Measurements from ENCODE around the gene PRKCE. TPM values are rescaled to one million over a fixed set of nuclear protein-coding genes. Genes with fewer than 3 reads are reported as not detected.
A peak's percentile ranks its signal among the peaks of the same experiment; 100 is the strongest.

PRKCE gene
- total and polyA plus RNA-seq, 3 experiments from 2014 or later = 3.1 to 9.6 (median 7.9) TPM

DNA sequence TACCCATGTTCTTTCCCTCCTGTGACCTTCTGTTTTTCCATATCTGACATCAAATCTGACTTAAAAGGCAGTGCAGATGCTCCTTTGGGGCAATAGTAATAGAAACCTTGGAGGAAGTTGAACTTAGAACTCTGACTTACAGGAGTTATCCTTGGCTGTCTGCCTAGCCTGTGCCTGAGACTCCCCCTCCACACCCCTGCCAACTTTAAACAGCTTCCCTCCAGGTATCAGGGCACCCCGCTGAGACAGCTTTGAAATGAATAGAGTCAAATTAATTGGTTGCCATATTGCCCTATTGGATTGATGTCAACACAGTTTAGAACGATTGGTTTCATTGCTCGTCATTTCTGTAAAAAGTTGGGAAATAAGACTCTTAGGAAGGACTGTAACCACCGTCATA, 322.0 kb downstream of the PRKCE start:
- H3K36me3 Mint-ChIP-seq = peaks cover 0 to 1% (median 0%) of the 10 kb centered on the region in 3 donors

GRCh38 chr2:45974056-45974455, 322.6 kb downstream of the PRKCE start:
- no peaks in the 10 kb centered on the region for H3K27me3 ChIP-seq (ENCODE audit: insufficient read depth, low read length, poor library complexity, severe bottlenecking)
- no peaks in the 10 kb centered on the region for H3K4me1 ChIP-seq (ENCODE audit: insufficient read depth, low read length)
- H3K9me3 ChIP-seq (ENCODE audit: low read length) = no peaks in the 10 kb centered on the region
- Mint-ChIP-seq H3K27ac (peak overlapping the region in 1 of 8 donors; percentile 36), H3K4me3 (no peak overlapping the region), H3K9me3 (no peaks in the 10 kb centered on the region), H3K36me3 (peaks cover 0 to 5% (median under 1%) of the 10 kb centered on the region in 3 donors), H3K4me1 (no peaks in the 10 kb centered on the region), H3K27me3 (peaks cover 0 to 1% of the 10 kb centered on the region in 2 donors)
- no peak overlapping the region for H3K27ac ChIP-seq (ENCODE audit: low read depth, low read length)
- POLR2A ChIA-PET = no interaction called here
- DNase-seq = no peak
- no peaks in the 10 kb centered on the region for H3K36me3 ChIP-seq (ENCODE audit: insufficient read depth, low read length)
- H3K4me3 ChIP-seq (ENCODE audit: low read length) = no peak overlapping the region
- CTCF ChIA-PET = no interaction called here

More for the DNA sequence above, 322.0 kb downstream of the PRKCE start:
- POLR2A ChIA-PET = interaction anchor here (0.6 kb wide), 1 partner anchor 64 kb away, joined by 4 read pairs; no protein-coding TSS in a partner anchor
- H3K9me3 ChIP-seq (ENCODE audit: low read length) = no peaks in the 10 kb centered on the region
- H3K27me3 ChIP-seq (ENCODE audit: insufficient read depth, low read length, poor library complexity, severe bottlenecking) = no peaks in the 10 kb centered on the region
- no peak overlapping the region for H3K27ac ChIP-seq (ENCODE audit: low read depth, low read length)
- no peak overlapping the region for H3K27ac Mint-ChIP-seq
- no peaks in the 10 kb centered on the region for H3K4me1 Mint-ChIP-seq
- CTCF ChIA-PET = no interaction called here
- peaks cover 0 to 1% of the 10 kb centered on the region in 2 donors for H3K27me3 Mint-ChIP-seq
- no peaks in the 10 kb centered on the region for H3K4me1 ChIP-seq (ENCODE audit: insufficient read depth, low read length)
- no peak overlapping the region for H3K4me3 ChIP-seq (ENCODE audit: low read length)
- no peak for DNase-seq
- no peaks in the 10 kb centered on the region for H3K36me3 ChIP-seq (ENCODE audit: insufficient read depth, low read length)
- H3K4me3 Mint-ChIP-seq = no peak overlapping the region
- no peaks in the 10 kb centered on the region for H3K9me3 Mint-ChIP-seq

- Mint-ChIP-seq H3K27me3 (no peaks in the 10 kb centered on the region), H3K4me1 (no peaks in the 10 kb centered on the region), H3K36me3 (peaks cover 0 to 12% (median 5%) of the 10 kb centered on the region in 3 donors), H3K9me3 (no peaks in the 10 kb centered on the region), H3K4me3 (no peak overlapping the region), H3K27ac (no peak overlapping the region)
- ChIA-PET CTCF (no interaction called here), POLR2A (no interaction called here)
- Histone ChIP-seq H3K27me3 (ENCODE audit: insufficient read depth, low read length, poor library complexity, severe bottlenecking) (no peaks in the 10 kb centered on the region), H3K4me1 (ENCODE audit: insufficient read depth, low read length) (no peaks in the 10 kb centered on the region), H3K9me3 (ENCODE audit: low read length) (no peaks in the 10 kb centered on the region), H3K36me3 (ENCODE audit: insufficient read depth, low read length) (no peaks in the 10 kb centered on the region), H3K27ac (ENCODE audit: low read depth, low read length) (no peak overlapping the region), H3K4me3 (ENCODE audit: low read length) (no peak overlapping the region)
- no peak for DNase-seq
Measured at GRCh38 chr2:45974762-45975408, 323.4 kb downstream of the PRKCE start.

DNA sequence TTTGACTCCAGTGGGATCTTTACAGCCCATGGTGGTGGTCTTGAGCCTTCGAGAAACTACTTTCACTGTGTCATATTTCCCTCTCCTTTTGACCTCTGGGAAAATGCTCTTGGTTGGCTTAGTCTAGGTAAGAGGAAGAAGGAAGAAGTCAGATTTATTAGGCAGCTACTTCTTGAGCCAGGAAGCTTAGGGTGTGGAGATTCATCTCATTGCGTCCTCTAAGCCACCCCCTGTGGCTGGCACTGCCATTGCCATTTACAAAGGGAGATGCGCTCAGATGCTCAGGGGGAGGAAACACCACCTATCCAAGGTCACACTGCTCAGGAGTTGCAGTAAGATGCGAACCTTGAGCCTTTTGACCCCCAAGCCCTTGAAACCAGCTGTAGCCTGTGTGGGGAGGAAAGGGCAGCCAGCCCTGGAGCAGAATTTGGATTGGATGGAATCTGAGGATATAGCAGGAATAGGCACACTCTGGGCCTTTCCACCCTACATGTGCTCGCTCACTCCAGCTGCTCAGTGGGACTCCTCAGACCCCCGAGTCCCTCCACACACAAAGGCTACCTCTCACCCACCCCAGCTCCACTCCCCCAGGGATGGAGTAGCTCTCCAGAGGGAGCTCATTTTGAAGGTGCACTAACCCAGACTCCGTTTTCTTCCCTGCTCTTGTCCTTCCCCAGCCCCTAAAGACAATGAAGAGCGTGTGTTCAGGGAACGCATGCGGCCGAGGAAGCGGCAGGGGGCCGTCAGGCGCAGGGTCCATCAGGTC, 324.5 kb downstream of the PRKCE start:
- H3K36me3 Mint-ChIP-seq = peaks cover 0 to 20% (median 9%) of the 10 kb centered on the region in 3 donors
- Histone ChIP-seq H3K9me3 (ENCODE audit: low read length) (no peaks in the 10 kb centered on the region), H3K4me1 (ENCODE audit: insufficient read depth, low read length) (no peaks in the 10 kb centered on the region), H3K27ac (ENCODE audit: low read depth, low read length) (no peak overlapping the region), H3K36me3 (ENCODE audit: insufficient read depth, low read length) (no peaks in the 10 kb centered on the region), H3K4me3 (ENCODE audit: low read length) (no peak overlapping the region), H3K27me3 (ENCODE audit: insufficient read depth, low read length, poor library complexity, severe bottlenecking) (no peaks in the 10 kb centered on the region)
- H3K27me3 Mint-ChIP-seq = no peaks in the 10 kb centered on the region
- H3K27ac Mint-ChIP-seq = peak overlapping the region in 1 of 8 donors; percentile 64
- POLR2A ChIA-PET = no interaction called here
- CTCF ChIA-PET = no interaction called here
- no peaks in the 10 kb centered on the region for H3K4me1 Mint-ChIP-seq
- no peak for DNase-seq
- no peaks in the 10 kb centered on the region for H3K9me3 Mint-ChIP-seq
- H3K4me3 Mint-ChIP-seq = no peak overlapping the region

DNA sequence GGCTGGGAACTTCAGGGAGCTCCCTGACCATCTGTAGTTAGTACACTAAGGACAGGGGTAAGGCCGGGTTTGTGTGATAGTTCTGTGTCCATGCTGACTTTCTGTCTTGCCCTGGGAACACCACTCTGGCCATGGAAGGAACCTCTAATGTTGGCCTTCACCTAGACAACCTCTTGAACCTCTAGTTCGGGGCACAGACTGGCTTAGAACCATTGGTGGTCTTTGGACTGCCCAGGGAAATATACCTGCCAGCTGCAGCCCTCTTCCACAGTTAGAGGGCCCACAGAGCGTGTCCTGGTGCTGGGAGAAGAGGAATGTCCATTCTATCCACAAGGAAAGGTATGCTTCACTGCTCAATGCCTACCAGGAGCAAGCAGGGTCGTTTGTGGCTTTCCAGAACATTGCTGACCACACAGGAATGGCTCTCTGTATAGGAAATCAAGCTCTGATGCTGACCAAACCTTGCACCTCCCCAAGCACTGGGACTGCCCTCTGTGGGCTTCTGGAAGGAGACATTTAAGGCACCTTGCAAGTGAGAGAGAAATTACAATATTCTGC, 326.9 kb downstream of the PRKCE start:
- Mint-ChIP-seq H3K36me3 (peaks cover 5 to 23% (median 18%) of the 10 kb centered on the region in 3 donors), H3K4me1 (no peaks in the 10 kb centered on the region), H3K9me3 (no peaks in the 10 kb centered on the region), H3K4me3 (no peak overlapping the region), H3K27me3 (no peaks in the 10 kb centered on the region), H3K27ac (no peak overlapping the region)
- Histone ChIP-seq H3K27me3 (ENCODE audit: insufficient read depth, low read length, poor library complexity, severe bottlenecking) (no peaks in the 10 kb centered on the region), H3K4me1 (ENCODE audit: insufficient read depth, low read length) (no peaks in the 10 kb centered on the region), H3K9me3 (ENCODE audit: low read length) (no peaks in the 10 kb centered on the region), H3K27ac (ENCODE audit: low read depth, low read length) (no peak overlapping the region), H3K4me3 (ENCODE audit: low read length) (no peak overlapping the region), H3K36me3 (ENCODE audit: insufficient read depth, low read length) (no peaks in the 10 kb centered on the region)
- CTCF ChIA-PET = no interaction called here
- POLR2A ChIA-PET = no interaction called here
- DNase-seq = no peak

DNA sequence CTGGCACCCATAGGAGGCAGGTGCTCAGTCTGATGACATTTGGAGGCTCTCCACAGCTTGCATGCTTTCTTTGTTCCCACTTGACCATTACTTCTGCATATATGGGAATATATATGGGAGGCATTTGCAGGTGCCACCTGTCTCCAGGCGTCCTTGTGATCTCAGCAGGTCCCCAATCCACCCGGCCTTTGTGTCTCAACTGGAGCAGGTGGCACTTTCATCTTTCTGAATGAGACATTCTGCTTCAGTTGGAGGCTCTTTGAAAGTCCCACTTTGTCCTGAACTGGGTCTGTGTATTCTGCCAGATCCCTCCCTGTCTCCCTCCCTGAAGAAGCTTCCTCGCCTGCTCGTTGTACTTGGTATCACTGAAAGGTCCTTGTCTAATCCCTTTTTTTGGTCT, 327.6 kb downstream of the PRKCE start:
- H3K4me3 ChIP-seq (ENCODE audit: low read length) = no peak overlapping the region
- H3K27me3 Mint-ChIP-seq = no peaks in the 10 kb centered on the region
- H3K27ac ChIP-seq (ENCODE audit: low read depth, low read length) = no peak overlapping the region
- H3K4me1 Mint-ChIP-seq = no peaks in the 10 kb centered on the region
- no peaks in the 10 kb centered on the region for H3K27me3 ChIP-seq (ENCODE audit: insufficient read depth, low read length, poor library complexity, severe bottlenecking)
- H3K27ac Mint-ChIP-seq = no peak overlapping the region
- H3K4me3 Mint-ChIP-seq = no peak overlapping the region
- no peaks in the 10 kb centered on the region for H3K4me1 ChIP-seq (ENCODE audit: insufficient read depth, low read length)
- peaks cover 5 to 23% (median 18%) of the 10 kb centered on the region in 3 donors for H3K36me3 Mint-ChIP-seq
- no peaks in the 10 kb centered on the region for H3K36me3 ChIP-seq (ENCODE audit: insufficient read depth, low read length)
- H3K9me3 ChIP-seq (ENCODE audit: low read length) = no peaks in the 10 kb centered on the region
- DNase-seq = no peak
- POLR2A ChIA-PET = no interaction called here
- no peaks in the 10 kb centered on the region for H3K9me3 Mint-ChIP-seq
- CTCF ChIA-PET = no interaction called here

DNA sequence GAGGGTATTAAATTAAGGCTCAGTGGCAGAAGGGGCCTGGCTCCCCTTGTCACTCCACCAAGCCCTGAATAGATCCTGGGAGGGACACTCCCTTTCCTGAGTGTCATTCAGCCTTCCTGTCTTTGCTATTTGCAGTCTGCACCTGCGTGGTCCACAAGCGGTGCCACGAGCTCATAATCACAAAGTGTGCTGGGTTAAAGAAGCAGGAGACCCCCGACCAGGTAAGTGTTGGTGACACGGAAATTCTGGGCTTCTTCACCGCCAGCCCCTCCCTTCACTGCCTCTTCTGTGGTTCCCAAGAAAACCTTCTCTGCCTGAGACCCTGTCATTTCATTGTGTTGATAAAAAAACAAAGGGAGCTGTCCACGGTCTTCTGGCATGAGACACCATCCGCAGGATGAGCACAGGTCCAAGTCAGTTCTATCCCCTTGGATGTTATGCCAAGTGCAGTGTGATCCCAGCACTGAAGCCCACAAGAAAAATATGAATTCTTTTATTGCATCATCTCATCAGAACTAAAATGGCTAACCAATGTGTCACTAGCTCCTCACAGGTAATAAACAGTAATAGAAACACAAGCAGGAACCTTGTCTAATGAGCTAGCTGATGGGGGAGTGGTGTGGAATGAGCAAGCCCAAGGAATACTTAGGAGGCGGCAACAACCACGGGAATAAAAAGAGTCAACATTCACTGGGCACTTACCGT, 328.8 kb downstream of the PRKCE start:
- ChIA-PET CTCF (no interaction called here), POLR2A (no interaction called here)
- Mint-ChIP-seq H3K27ac (no peak overlapping the region), H3K4me3 (no peak overlapping the region), H3K27me3 (no peaks in the 10 kb centered on the region), H3K36me3 (peaks cover 5 to 26% (median 18%) of the 10 kb centered on the region in 3 donors), H3K9me3 (no peaks in the 10 kb centered on the region), H3K4me1 (no peaks in the 10 kb centered on the region)
- Histone ChIP-seq H3K4me1 (ENCODE audit: insufficient read depth, low read length) (no peaks in the 10 kb centered on the region), H3K4me3 (ENCODE audit: low read length) (no peak overlapping the region), H3K27ac (ENCODE audit: low read depth, low read length) (no peak overlapping the region), H3K9me3 (ENCODE audit: low read length) (no peaks in the 10 kb centered on the region), H3K27me3 (ENCODE audit: insufficient read depth, low read length, poor library complexity, severe bottlenecking) (no peaks in the 10 kb centered on the region), H3K36me3 (ENCODE audit: insufficient read depth, low read length) (no peaks in the 10 kb centered on the region)
- no peak for DNase-seq
